Panc1 (cell line): ENCODE data around the gene CDH26. TPM values are rescaled to one million over a fixed set of nuclear protein-coding genes. Genes with fewer than 3 reads are reported as not detected.

Experiments
- ATAC-seq: fragments of 200-7000 bp; cut with Tn5 transposase; 2 replicates; pipeline ENCODE4 v1.9.1; 2020; ENCODE audit warnings: mild to moderate bottlenecking, moderate library complexity
- BruUV-seq: library from RNA; stranded (reverse); fragments of 400-500 nt; replicated peaks from 2 replicates; lab custom pipeline; 2021; lab: Mats Ljungman, UMichigan
- CTCF ChIA-PET: fragments of 300-600 bp; sonication (Branson Sonifier 250); formaldehyde crosslinking; loops from one replicate; lab custom pipeline; 2022; ENCODE audit warnings: antibody characterized with exemption; lab: Charles Lee
- POLR2A ChIA-PET: fragments of 300-600 bp; sonication (Branson Sonifier 250); formaldehyde crosslinking; loops from one replicate; lab custom pipeline; 2022; ENCODE audit warnings: antibody characterized with exemption; lab: Charles Lee
- DNase-seq: peaks from one replicate; pipeline ENCODE4 v3.0.0-alpha.2; 2010; ENCODE audit warnings: low read depth, low spot score
- H3K27ac ChIP-seq: 2 replicates; pipeline ENCODE4 v1.5.1; 2011; ENCODE audit warnings: mild to moderate bottlenecking, low read length, inconsistent platforms
- H3K27me3 ChIP-seq: fragments of 200-500 bp; sonication (Bioruptor generic); 2 replicates; pipeline ENCODE4 v1.6.0; 2014; ENCODE audit warnings: low read length, inconsistent platforms; ENCODE audit not compliant: control insufficient read depth, insufficient read depth
- H3K36me3 ChIP-seq: fragments of 200-500 bp; sonication (Bioruptor generic); 2 replicates; pipeline ENCODE4 v1.5.1; 2014; ENCODE audit warnings: inconsistent platforms, mild to moderate bottlenecking, low read length, moderate library complexity; ENCODE audit not compliant: control insufficient read depth, insufficient read depth
- H3K4me1 ChIP-seq: 2 replicates; pipeline ENCODE4 v1.5.1; 2011; ENCODE audit warnings: inconsistent platforms, mild to moderate bottlenecking, low read length, moderate library complexity; ENCODE audit not compliant: control insufficient read depth, insufficient read depth
- H3K4me3 ChIP-seq, 2 experiments: 2 replicates each; pipeline ENCODE4 v1.5.1; 2011 to 2012; ENCODE audit warnings: low read depth in 2 of 2, low read length in 2 of 2, mild to moderate bottlenecking in 2 of 2, inconsistent platforms in 1 of 2, moderate library complexity in 1 of 2
- H3K9me3 ChIP-seq: fragments of 200-500 bp; sonication (Bioruptor generic); 2 replicates; pipeline ENCODE4 v1.5.1; 2014; ENCODE audit warnings: low read depth, mild to moderate bottlenecking, inconsistent platforms, low read length, moderate library complexity; ENCODE audit not compliant: control insufficient read depth, insufficient read depth
- POLR2AphosphoS5 ChIP-seq: IDR thresholded peaks from 2 replicates; pipeline ENCODE4 v1.6.1; 2012; ENCODE audit warnings: mild to moderate bottlenecking, low read depth, low read length, moderate library complexity
- SIN3A ChIP-seq: IDR thresholded peaks from 2 replicates; pipeline ENCODE4 v1.6.1; 2012; ENCODE audit warnings: low read depth, mild to moderate bottlenecking, low read length, moderate library complexity, borderline replicate concordance; ENCODE audit not compliant: insufficient read depth
- TCF7L2 ChIP-seq: IDR thresholded peaks from 2 replicates; pipeline ENCODE4 v1.6.1; 2011; ENCODE audit warnings: mild to moderate bottlenecking, low read depth, low read length, inconsistent platforms
- in situ Hi-C: cut with HindIII; loops from 2 replicates; pipeline ENCODE4 v1.10.0; 2016; ENCODE audit warnings: low sequenced_read_pairs, low pct_unique_long_range_greater_than_20kb
- intact Hi-C: fragments of 100-400 bp; cut with micrococcal nuclease; formaldehyde crosslinking; loops from one replicate; pipeline ENCODE4 v1.10.0; 2022; ENCODE audit not compliant: unreplicated experiment
- total RNA-seq: library from RNA; stranded (reverse); gene quantifications from one replicate; pipeline ENCODE4 v1.2.1, GENCODE V29; 2021; ENCODE audit not compliant: unreplicated experiment
- TF ChIP-seq, protein P1 (sequence below): fragments of 450-650 bp; IDR thresholded peaks from 2 replicates; pipeline ENCODE4 v1.5.1; 2017; ENCODE audit warnings: mild to moderate bottlenecking
- TF ChIP-seq, protein P2 (sequence below), 2 experiments: IDR thresholded peaks; 2 replicates each; pipeline ENCODE4 v1.6.1; 2011 to 2012; ENCODE audit warnings: low read depth in 2 of 2, control low read depth in 1 of 2, low read length in 1 of 2, mild to moderate bottlenecking in 1 of 2, moderate library complexity in 1 of 2; ENCODE audit not compliant: insufficient read depth in 1 of 2

CDH26 gene
- total RNA-seq, 1 experiment from 2014 or later: 0.46 TPM

DNA sequence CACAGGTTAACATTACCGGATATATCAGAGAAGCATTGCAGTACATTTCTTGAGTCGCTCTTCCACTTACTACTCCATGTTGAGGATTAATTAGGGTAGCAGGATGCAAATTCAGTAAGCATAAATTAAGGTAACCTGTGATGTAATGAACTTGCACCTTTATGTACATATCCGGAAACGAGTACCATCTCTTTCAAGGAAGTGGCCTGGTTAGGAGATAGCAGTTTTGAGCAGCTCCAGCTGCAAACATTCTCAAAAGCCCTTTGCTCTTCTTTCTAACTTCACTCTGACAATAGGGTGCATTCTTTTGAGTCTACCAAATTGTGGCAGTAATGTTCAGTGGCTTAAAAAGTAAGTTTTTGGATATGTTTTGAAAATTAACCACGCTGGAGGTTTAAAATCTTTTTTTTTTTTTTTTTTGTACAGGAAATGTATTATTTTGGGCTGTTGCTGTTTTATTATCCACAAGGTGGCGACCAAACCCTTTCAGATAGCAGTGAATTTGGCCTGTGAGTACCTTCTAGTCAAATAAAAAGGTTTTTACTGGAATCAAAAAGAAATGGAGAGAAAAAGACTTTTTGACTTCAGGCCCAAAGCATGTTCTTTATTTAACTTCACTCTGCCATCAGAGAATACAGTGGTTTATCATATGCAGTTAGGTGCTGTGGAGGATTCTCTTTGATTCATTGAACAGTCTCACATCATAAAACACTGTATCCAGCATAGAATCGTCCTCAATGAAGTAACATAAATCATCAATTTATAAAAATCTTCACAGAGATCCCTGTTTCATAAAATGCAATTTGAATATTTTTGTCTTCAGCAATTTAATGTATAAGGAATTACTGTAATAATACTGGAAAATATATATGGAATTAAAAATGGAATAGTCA lies 9.1 kb upstream of the CDH26 start:
- DNase-seq (no peak), ATAC-seq (peak; percentile 53; the same call in 1 of the 2 replicates)
- ChIA-PET CTCF (interaction anchor here (0.6 kb wide), 1 partner anchor 22 kb away, joined by 3 read pairs; no protein-coding TSS in a partner anchor), POLR2A (no interaction called here)
- H3K27me3 ChIP-seq: no peaks in the 10 kb centered on the region
- H3K36me3 ChIP-seq: peaks cover 6% of the 10 kb centered on the region
- in situ Hi-C loops (no loop called here), intact Hi-C loops (no loop called here)
- H3K4me1 ChIP-seq: no peaks in the 10 kb centered on the region
- no peak overlapping the region for H3K27ac ChIP-seq
- no peaks in the 10 kb centered on the region for H3K9me3 ChIP-seq
- TF ChIP-seq POLR2AphosphoS5: no peak
- TF ChIP-seq, protein P1, sequence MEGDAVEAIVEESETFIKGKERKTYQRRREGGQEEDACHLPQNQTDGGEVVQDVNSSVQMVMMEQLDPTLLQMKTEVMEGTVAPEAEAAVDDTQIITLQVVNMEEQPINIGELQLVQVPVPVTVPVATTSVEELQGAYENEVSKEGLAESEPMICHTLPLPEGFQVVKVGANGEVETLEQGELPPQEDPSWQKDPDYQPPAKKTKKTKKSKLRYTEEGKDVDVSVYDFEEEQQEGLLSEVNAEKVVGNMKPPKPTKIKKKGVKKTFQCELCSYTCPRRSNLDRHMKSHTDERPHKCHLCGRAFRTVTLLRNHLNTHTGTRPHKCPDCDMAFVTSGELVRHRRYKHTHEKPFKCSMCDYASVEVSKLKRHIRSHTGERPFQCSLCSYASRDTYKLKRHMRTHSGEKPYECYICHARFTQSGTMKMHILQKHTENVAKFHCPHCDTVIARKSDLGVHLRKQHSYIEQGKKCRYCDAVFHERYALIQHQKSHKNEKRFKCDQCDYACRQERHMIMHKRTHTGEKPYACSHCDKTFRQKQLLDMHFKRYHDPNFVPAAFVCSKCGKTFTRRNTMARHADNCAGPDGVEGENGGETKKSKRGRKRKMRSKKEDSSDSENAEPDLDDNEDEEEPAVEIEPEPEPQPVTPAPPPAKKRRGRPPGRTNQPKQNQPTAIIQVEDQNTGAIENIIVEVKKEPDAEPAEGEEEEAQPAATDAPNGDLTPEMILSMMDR: peak; percentile 70; the same call in 1 of the 2 replicates
- H3K4me3 ChIP-seq: no peak overlapping the region
- no TSS peak for BruUV-seq

DNA sequence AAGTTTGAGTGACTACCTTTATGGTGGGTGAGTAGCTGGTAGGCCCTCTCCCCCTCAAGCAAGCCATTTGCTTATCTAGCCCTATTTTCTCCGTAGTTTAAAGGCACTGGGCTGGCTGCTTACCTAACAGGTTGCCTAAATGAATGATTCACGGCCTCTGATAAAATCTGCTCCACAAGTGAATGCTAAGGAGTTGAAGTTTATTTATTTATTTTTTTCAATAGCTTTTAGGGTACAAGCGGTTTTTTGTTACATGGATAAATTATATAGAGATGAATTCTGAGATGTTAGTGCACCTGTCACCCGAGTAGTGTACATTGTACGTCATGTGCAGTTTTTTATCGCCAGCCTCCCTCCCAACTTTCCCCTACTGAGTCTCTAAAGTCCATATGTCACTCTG lies 8.3 kb upstream of the CDH26 start:
- DNase-seq (no peak), ATAC-seq (no peak)
- H3K27me3 ChIP-seq: no peaks in the 10 kb centered on the region
- H3K36me3 ChIP-seq: no peaks in the 10 kb centered on the region; the same call in 1 of the 2 replicates
- BruUV-seq: no TSS peak
- CTCF ChIA-PET: no interaction called here
- no peak for TF ChIP-seq TCF7L2
- TF ChIP-seq, protein P2, sequence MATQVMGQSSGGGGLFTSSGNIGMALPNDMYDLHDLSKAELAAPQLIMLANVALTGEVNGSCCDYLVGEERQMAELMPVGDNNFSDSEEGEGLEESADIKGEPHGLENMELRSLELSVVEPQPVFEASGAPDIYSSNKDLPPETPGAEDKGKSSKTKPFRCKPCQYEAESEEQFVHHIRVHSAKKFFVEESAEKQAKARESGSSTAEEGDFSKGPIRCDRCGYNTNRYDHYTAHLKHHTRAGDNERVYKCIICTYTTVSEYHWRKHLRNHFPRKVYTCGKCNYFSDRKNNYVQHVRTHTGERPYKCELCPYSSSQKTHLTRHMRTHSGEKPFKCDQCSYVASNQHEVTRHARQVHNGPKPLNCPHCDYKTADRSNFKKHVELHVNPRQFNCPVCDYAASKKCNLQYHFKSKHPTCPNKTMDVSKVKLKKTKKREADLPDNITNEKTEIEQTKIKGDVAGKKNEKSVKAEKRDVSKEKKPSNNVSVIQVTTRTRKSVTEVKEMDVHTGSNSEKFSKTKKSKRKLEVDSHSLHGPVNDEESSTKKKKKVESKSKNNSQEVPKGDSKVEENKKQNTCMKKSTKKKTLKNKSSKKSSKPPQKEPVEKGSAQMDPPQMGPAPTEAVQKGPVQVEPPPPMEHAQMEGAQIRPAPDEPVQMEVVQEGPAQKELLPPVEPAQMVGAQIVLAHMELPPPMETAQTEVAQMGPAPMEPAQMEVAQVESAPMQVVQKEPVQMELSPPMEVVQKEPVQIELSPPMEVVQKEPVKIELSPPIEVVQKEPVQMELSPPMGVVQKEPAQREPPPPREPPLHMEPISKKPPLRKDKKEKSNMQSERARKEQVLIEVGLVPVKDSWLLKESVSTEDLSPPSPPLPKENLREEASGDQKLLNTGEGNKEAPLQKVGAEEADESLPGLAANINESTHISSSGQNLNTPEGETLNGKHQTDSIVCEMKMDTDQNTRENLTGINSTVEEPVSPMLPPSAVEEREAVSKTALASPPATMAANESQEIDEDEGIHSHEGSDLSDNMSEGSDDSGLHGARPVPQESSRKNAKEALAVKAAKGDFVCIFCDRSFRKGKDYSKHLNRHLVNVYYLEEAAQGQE (IDR thresholded peaks at IDR 0.05; ENCODE audit: insufficient read depth in 1 of 2, low read depth in 2 of 2, low read length in 1 of 2): no peak
- no peak for TF ChIP-seq POLR2AphosphoS5
- TF ChIP-seq, protein P1: no peak
- TF ChIP-seq SIN3A: no peak
- POLR2A ChIA-PET: no interaction called here
- intact Hi-C loops: no loop called here
- no peak overlapping the region for H3K4me3 ChIP-seq
- H3K9me3 ChIP-seq: no peaks in the 10 kb centered on the region
- no peak overlapping the region for H3K27ac ChIP-seq
- in situ Hi-C loops: no loop called here
- H3K4me1 ChIP-seq: no peaks in the 10 kb centered on the region
